Cardiac fibroblast (primary cell): Measurements from ENCODE around the gene WNK2.
A peak's percentile ranks its signal among the peaks of the same experiment; 100 is the strongest.

Experiments
- DNase-seq, 2 donors: peaks; one replicate each; pipeline versions ENCODE4 v3.0.0 to v3.0.0-alpha.2; 2010; ENCODE audit warnings: low read depth in 2 of 2
- H3K4me3 ChIP-seq, 2 donors: replicated peaks in 1 of 2; 1 replicate in 1 of 2; 2 replicates in 1 of 2; pipeline ENCODE4 v1.5.1; 2011; ENCODE audit warnings: low read depth in 2 of 2, low read length in 2 of 2, mild to moderate bottlenecking in 2 of 2, moderate library complexity in 1 of 2
- CTCF ChIP-seq: IDR thresholded peaks from one replicate; pipeline ENCODE4 v1.5.1; 2011; ENCODE audit warnings: low read depth, mild to moderate bottlenecking, low read length, inconsistent platforms

WNK2 gene

DNA sequence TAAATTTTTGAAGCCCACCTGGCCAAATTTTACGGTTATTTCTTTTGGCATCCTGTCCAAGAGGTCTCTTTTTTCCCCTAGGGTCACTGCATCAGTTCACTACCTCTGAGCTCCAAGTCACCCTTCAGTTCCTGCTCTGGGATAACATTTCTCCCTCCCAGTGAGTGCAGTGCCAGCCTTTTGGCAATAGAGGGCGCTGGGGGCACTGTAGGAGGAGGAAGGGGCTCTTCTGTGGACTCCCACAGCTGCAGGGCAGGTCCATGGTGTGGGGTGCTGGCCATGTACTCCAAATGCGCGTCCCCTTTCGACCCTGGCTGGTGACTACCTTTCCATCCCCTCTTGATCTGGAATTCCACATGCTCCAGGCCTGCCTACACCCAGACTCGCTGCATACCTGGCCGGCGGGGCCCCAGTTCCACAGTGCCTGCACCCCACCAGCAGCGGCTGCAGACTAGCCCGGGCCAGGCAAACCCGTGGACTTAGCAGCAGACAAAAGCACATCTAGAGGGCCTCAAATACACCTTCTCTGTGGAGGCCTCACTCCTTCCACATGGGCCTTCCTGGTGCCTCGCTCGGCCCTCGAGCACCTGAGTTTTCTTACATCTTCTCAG is 29.5 kb upstream of the WNK2 start:
- no peak overlapping the region for H3K4me3 ChIP-seq
- peak; percentile 65 for TF ChIP-seq CTCF
- peak; percentile 18 to 23 for DNase-seq

DNA sequence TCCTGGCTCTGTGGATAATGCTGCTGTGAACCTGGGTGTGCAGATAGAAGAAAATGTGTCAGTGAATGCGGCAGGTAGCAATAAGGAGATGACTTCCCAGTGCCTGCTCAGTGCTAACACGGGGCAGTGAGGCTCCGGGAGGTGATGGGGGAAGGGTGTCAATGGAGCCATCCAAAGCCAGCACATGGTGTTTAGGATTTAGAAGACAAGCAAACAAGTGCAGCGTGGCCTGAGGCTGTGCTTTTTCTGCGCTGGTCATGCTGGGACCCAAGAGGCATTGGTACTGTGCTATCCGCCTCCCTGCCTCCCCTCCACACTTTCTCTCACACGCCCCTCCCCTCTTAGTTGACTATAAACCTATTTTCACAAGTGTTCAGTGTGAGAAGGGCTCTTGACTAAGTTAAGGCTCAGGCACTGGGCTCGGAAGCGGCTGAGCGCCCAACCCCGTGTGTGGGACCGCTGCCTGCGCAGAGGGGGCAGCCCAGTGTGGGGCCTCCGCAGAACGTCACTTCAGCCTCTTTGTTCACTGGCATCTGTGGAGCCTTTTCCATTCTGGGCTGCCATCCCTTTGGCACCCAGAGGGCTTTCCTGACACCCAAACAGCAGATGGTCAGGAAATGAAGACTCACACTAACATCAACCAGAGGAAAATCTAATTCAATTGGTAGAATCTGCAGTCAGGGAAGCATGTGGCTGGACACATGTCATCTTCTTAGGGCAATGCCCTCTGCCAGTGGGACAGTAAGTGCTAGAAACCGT is 28.0 kb upstream of the WNK2 start:
- no peak for DNase-seq
- TF ChIP-seq CTCF, result no peak
- no peak overlapping the region for H3K4me3 ChIP-seq

DNA sequence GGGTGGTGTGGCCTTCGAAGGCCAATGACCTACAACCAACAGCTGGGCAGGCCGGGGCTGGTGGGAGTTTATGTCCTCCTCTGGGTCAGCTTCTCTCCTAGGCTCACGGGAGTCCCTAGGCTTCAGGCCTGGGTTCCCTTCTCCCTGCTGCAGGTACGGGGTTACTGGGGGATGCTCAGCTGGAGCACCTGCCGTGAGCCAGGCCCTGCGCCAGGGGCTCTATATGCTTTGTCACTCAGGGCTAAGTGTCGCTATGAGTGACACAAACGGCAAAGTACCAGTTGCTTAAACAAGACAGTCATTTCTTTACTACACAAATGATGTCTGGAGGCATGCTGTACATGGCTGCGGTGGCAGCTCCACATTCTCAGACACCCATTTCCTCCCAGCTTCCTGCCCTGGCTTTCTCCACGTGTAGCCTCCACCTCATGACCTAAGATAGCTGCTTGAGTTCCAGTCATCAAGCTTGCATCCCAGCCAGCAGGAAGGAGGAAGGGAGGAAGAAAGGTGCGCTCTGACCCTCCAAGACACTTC is 27.4 kb upstream of the WNK2 start:
- no peak for DNase-seq
- no peak for TF ChIP-seq CTCF
- H3K4me3 ChIP-seq, result no peak overlapping the region

DNA sequence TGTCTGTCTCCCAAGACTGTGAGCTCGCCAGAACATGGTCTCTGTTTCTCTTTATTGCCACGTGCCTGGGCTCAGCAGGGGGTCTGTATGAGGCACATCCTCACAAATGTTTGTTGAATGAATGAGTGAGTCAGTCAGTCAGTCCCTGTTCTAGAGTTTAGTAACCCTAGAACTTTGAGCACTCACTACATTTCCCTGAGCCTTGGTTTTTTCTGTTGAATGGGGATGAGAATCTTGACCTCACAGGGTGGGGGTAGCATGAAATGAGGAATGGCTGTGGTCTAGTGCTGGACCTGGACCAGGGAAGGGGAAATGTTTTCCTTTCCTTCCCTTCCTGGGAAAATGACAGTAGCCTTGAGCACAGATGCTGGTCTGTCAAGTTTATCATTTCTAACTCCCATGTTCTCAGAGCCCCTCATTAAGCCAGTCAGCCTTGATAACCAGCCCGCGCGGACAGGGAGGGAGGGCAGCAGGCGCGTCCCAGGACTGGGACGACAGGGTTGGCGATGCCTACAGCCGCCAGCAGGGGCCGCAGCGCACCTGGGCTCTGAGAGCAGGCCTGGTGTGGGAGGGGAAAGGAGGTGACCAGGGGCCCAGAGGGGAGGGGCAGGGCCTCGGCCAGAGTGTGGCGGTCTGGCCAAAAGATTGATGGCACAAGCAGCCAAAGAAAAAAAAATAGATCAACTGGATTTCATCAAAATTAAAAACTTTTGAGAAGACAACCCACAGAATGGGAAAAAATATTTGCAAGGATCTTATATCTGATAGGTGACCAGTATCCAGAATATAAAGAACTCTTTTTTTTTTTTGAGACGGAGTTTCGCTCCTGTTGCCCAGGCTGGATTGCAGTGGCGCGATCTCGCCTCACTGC is 24.1 kb upstream of the WNK2 start:
- peak; percentile 98 for TF ChIP-seq CTCF
- DNase-seq, result peak; percentile 76 to 80
- no peak overlapping the region for H3K4me3 ChIP-seq

- TF ChIP-seq CTCF, result no peak
- H3K4me3 ChIP-seq, result no peak overlapping the region
- DNase-seq, result peak in 1 of 2 donors; percentile 59
These were observed 22.0 kb upstream of the WNK2 start for GRCh38 chr9:93161786-93162562.

- DNase-seq, result no peak
- no peak overlapping the region for H3K4me3 ChIP-seq
- no peak for TF ChIP-seq CTCF
These were observed 19.9 kb upstream of the WNK2 start for GRCh38 chr9:93164085-93164484.
